Fibroblast of lung (primary cell): ENCODE measurements around the gene CCM2L. TPM values are rescaled to one million over a fixed set of nuclear protein-coding genes. Genes with fewer than 3 reads are reported as not detected.
A peak's percentile ranks its signal among the peaks of the same experiment; 100 is the strongest.

Experiments
- DNase-seq, 2 donors: peaks; one replicate each; pipeline versions ENCODE4 v3.0.0 to v3.0.0-alpha.2; 2010; ENCODE audit warnings: low read depth in 2 of 2
- H2AFZ ChIP-seq: 2 replicates; pipeline ENCODE4 v1.5.1; 2012; ENCODE audit warnings: low read length, control low read depth, inconsistent platforms
- H3K27ac ChIP-seq: 2 replicates; pipeline ENCODE4 v1.5.1; 2011; ENCODE audit warnings: low read length, control low read depth; ENCODE audit not compliant: insufficient read depth
- H3K27me3 ChIP-seq: 2 replicates; pipeline ENCODE4 v1.5.1; 2011; ENCODE audit warnings: mild to moderate bottlenecking, low read length; ENCODE audit not compliant: control insufficient read depth, insufficient read depth
- H3K36me3 ChIP-seq: 2 replicates; pipeline ENCODE4 v1.5.1; 2011; ENCODE audit warnings: low read length; ENCODE audit not compliant: control insufficient read depth, insufficient read depth
- H3K4me1 ChIP-seq: 2 replicates; pipeline ENCODE4 v1.5.1; 2011; ENCODE audit warnings: low read length; ENCODE audit not compliant: control insufficient read depth, insufficient read depth; ENCODE audit errors: extremely low read depth
- H3K4me2 ChIP-seq: 2 replicates; pipeline ENCODE4 v1.5.1; 2011; ENCODE audit warnings: low read length, control low read depth; ENCODE audit not compliant: insufficient read depth; ENCODE audit errors: extremely low read depth
- H3K4me3 ChIP-seq, 4 experiments: fragments of 200-600 bp in 1 of 4; sonication (generic) in 1 of 4; replicated peaks in 1 of 4; 2 replicates each; pipeline ENCODE4 v1.5.1; 2011 to 2016; ENCODE audit warnings: low read length in 4 of 4, low read depth in 3 of 4, mild to moderate bottlenecking in 3 of 4, control low read depth in 2 of 4, inconsistent platforms in 1 of 4, mixed read lengths in 1 of 4; ENCODE audit not compliant: insufficient read depth in 1 of 4; ENCODE audit errors: control extremely low read depth in 1 of 4
- H3K79me2 ChIP-seq: 2 replicates; pipeline ENCODE4 v1.5.1; 2012; ENCODE audit warnings: mild to moderate bottlenecking, low read length, inconsistent platforms; ENCODE audit not compliant: control insufficient read depth, insufficient read depth
- H3K9ac ChIP-seq: 2 replicates; pipeline ENCODE4 v1.5.1; 2011; ENCODE audit warnings: mild to moderate bottlenecking, low read length, control low read depth; ENCODE audit not compliant: insufficient read depth
- H3K9me3 ChIP-seq: 2 replicates; pipeline ENCODE4 v1.5.1; 2012; ENCODE audit warnings: low read depth, low read length; ENCODE audit not compliant: control insufficient read depth, insufficient read depth
- H4K20me1 ChIP-seq: 2 replicates; pipeline ENCODE4 v1.5.1; 2011; ENCODE audit warnings: low read length; ENCODE audit not compliant: control insufficient read depth, insufficient read depth; ENCODE audit errors: extremely low read depth
- EZH2 ChIP-seq: IDR thresholded peaks from 2 replicates; pipeline ENCODE4 v1.5.1; 2012; ENCODE audit warnings: low read length, control low read depth, mild to moderate bottlenecking; ENCODE audit errors: missing control alignments
- polyA plus RNA-seq, 2 donors: library from polyadenylated mRNA; depleted of rRNA in 1 of 2; stranded (reverse) in 1 of 2; unstranded in 1 of 2; fragments of >200 nt; gene quantifications; 2 replicates each; pipeline ENCODE4 v1.2.1, GENCODE V29; 2011 to 2012; ENCODE audit warnings: missing spikeins in 1 of 2
- total RNA-seq: library from RNA; depleted of rRNA; stranded (reverse); fragments of >200 nt; gene quantifications from 2 replicates; pipeline ENCODE4 v1.2.1, GENCODE V29; 2014
- TF ChIP-seq, protein P1 (sequence below), 2 donors: IDR thresholded peaks in 1 of 2; conservative IDR thresholded peaks in 1 of 2; 1 replicate in 1 of 2; 2 replicates in 1 of 2; pipeline ENCODE4 v1.5.1; 2011 to 2012; ENCODE audit warnings: low read length in 2 of 2, control low read depth in 1 of 2, inconsistent platforms in 1 of 2, low read depth in 1 of 2, mild to moderate bottlenecking in 1 of 2

The CCM2L gene
- total and polyA plus RNA-seq, 2 donors (not counting 1 experiment from before 2014, with no cell fraction given): not detected

DNA sequence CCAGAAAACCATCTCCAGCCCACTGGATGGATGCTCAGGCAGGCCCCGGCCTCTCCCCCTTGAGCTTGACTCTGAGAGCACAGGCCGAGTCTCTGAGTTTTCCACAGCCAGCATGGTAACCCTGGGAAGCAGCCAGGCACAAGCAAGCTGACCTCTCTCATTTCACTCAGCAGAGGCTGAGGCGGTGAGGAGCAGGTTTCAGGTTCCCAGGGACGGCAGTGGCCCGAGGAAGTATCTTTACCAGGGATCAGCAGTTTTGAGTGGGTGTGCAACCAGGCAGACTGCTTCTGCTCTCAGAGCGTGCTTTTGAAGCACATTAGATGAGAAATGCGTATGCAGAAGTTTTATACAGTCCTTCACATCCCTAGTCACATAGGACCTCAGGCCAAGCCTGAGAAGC is 54.4 kb downstream of the CCM2L start:
- Histone ChIP-seq H3K4me2 (no peak overlapping the region), H3K9me3 (no peaks in the 10 kb centered on the region), H4K20me1 (no peaks in the 10 kb centered on the region), H3K4me3 (no peak overlapping the region), H3K9ac (no peak overlapping the region), H3K36me3 (no peaks in the 10 kb centered on the region), H3K27me3 (peaks cover 5% of the 10 kb centered on the region), H2AFZ (no peak overlapping the region), H3K79me2 (no peaks in the 10 kb centered on the region), H3K4me1 (peaks cover 4% of the 10 kb centered on the region), H3K27ac (no peak overlapping the region)
- no peak for DNase-seq
- TF ChIP-seq, protein P1, sequence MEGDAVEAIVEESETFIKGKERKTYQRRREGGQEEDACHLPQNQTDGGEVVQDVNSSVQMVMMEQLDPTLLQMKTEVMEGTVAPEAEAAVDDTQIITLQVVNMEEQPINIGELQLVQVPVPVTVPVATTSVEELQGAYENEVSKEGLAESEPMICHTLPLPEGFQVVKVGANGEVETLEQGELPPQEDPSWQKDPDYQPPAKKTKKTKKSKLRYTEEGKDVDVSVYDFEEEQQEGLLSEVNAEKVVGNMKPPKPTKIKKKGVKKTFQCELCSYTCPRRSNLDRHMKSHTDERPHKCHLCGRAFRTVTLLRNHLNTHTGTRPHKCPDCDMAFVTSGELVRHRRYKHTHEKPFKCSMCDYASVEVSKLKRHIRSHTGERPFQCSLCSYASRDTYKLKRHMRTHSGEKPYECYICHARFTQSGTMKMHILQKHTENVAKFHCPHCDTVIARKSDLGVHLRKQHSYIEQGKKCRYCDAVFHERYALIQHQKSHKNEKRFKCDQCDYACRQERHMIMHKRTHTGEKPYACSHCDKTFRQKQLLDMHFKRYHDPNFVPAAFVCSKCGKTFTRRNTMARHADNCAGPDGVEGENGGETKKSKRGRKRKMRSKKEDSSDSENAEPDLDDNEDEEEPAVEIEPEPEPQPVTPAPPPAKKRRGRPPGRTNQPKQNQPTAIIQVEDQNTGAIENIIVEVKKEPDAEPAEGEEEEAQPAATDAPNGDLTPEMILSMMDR (conservative IDR thresholded peaks at IDR 0.05 in 1 of 2, IDR thresholded peaks at IDR 0.05 in 1 of 2; ENCODE audit: low read depth in 1 of 2, low read length in 2 of 2): no peak
- no peak for TF ChIP-seq EZH2

DNA sequence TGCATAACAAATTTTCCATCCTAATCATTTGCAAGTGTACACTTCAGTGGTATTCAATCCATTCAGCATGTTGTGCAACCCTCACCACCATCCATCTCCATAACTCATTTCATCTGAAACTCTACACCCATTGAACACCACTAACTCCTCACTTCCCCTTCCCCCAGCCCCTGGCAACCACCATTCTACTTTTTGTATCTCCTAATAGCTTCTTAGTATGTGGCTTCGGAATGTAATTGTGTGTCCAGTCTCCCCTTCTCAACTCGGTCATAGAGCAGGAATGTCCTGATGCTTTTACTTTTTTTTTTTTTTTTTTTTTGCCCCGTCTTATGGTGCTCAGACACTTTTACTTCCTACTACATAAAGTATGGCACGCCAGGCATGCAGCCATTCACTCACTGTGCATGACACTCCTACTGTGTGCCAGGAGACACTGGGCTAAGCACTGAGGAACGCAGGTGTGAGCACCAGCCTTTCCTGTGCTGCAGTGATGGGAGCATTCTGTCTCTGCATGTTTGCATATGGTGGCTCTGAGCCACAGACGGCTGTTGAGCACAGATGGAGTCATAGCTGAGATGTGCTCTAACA is 57.1 kb downstream of the CCM2L start:
- peak; percentile 44 to 91 for DNase-seq
- Histone ChIP-seq H4K20me1 (no peaks in the 10 kb centered on the region), H3K4me1 (peaks cover 4% of the 10 kb centered on the region), H3K79me2 (no peaks in the 10 kb centered on the region), H3K36me3 (no peaks in the 10 kb centered on the region), H2AFZ (no peak overlapping the region), H3K4me3 (no peak overlapping the region), H3K4me2 (peak overlapping the region; percentile 48), H3K27ac (no peak overlapping the region), H3K9me3 (no peaks in the 10 kb centered on the region), H3K9ac (no peak overlapping the region), H3K27me3 (no peaks in the 10 kb centered on the region)
- TF ChIP-seq, protein P1 (conservative IDR thresholded peaks at IDR 0.05 in 1 of 2, IDR thresholded peaks at IDR 0.05 in 1 of 2; ENCODE audit: low read depth in 1 of 2, low read length in 2 of 2): no peak
- no peak for TF ChIP-seq EZH2

- no peak for DNase-seq
- H3K36me3 ChIP-seq: no peaks in the 10 kb centered on the region
- H3K27ac ChIP-seq: no peak overlapping the region
- H3K4me3 ChIP-seq: no peak overlapping the region
- no peaks in the 10 kb centered on the region for H3K79me2 ChIP-seq
- no peaks in the 10 kb centered on the region for H4K20me1 ChIP-seq
- no peaks in the 10 kb centered on the region for H3K27me3 ChIP-seq
- no peak overlapping the region for H3K9ac ChIP-seq
- no peak overlapping the region for H3K4me2 ChIP-seq
- peaks cover 4% of the 10 kb centered on the region for H3K4me1 ChIP-seq
- TF ChIP-seq, protein P1 (conservative IDR thresholded peaks at IDR 0.05 in 1 of 2, IDR thresholded peaks at IDR 0.05 in 1 of 2; ENCODE audit: low read depth in 1 of 2, low read length in 2 of 2): no peak
- no peak for TF ChIP-seq EZH2
- no peak overlapping the region for H2AFZ ChIP-seq
- H3K9me3 ChIP-seq: no peaks in the 10 kb centered on the region
Observed at GRCh38 chr20:32068174-32068573, 57.9 kb downstream of the CCM2L start.
